ENCODE data around the gene SPRYD4.
"Not testable (repeated sequence)": the region's sequence is repeated elsewhere in the genome, so short reads cannot be mapped to it uniquely, and the experiment has no call there.

DNA sequence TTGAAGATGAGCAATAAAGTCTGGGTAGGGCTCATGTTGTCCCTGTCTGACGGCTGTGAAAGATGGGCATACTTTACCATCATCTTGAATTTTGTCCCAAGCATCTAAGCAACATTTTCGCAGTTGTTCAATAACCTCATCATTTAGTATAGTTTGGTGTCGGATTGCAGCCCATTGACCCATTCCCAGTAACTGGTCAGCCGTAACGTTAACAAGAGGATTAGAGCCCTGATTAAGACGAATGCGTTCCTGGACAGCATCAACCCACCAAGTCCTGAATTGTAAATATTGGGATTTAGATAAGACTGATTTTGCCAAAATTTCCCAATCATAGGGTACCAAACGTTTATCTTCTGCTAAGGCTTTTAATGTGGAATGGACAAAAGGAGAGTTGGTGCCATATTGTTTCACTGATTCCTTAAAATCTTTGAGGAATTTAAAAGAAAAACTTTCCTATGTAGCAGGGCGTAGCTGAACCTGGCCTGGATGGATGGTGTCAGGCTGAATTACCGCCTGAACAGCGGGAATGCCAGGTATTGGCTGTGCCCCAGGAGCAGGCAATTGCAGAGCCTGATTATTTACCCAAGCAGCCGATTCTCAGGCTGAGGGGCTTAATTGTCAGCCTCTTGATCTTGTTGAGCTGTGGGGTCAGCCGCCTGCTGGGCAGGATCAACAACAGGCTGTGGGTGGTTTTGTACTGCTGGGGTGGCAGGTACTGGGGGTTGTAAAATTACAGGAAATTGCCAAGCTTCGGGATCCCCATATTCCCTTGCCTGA lies 29.9 kb downstream of the SPRYD4 start:
- TF ChIP-seq, protein P1, sequence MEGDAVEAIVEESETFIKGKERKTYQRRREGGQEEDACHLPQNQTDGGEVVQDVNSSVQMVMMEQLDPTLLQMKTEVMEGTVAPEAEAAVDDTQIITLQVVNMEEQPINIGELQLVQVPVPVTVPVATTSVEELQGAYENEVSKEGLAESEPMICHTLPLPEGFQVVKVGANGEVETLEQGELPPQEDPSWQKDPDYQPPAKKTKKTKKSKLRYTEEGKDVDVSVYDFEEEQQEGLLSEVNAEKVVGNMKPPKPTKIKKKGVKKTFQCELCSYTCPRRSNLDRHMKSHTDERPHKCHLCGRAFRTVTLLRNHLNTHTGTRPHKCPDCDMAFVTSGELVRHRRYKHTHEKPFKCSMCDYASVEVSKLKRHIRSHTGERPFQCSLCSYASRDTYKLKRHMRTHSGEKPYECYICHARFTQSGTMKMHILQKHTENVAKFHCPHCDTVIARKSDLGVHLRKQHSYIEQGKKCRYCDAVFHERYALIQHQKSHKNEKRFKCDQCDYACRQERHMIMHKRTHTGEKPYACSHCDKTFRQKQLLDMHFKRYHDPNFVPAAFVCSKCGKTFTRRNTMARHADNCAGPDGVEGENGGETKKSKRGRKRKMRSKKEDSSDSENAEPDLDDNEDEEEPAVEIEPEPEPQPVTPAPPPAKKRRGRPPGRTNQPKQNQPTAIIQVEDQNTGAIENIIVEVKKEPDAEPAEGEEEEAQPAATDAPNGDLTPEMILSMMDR (IDR thresholded peaks at IDR 0.05): not testable (repeated sequence)
- not testable (repeated sequence) for TF ChIP-seq POLR2A (IDR thresholded peaks at IDR 0.05)

Data from thyroid gland (tissue), 4 donors.